Activated CD4-positive, alpha-beta T cell treated with anti-CD3 and anti-CD28 coated beads for 4 hours (primary cell): ENCODE data around the gene PTAFR.

Experiments used
- DNase-seq, 2 donors: peaks; one replicate each; pipeline ENCODE4 v3.0.0-alpha.2; 2020

The PTAFR gene

DNA sequence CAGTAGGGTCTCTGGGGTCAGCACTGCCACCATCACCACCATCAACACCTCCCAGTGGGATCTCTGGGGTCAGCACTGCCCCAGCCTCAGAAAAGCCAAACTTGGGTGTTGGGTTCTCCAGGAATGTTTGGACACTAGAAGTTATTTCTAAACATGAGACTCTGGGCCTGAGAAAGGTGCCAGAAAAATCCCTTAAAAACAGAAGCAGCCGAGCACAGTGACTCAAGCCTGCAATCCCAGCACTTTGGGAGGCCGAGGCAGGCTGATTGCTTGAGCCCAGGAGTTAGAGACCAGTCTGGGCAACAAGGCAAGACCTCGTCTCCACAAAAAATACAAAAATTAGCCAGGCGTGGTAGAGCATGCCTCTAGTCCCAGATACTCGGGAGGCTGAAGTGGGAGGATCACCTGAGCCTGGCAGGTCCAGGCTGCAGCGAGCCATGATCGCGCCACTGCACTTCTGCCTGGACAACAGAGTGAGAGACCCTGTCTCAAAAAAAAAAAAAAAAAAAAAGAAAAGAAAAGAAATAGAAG lies 470 bp downstream of the PTAFR start:
- DNase-seq: no peak

DNA sequence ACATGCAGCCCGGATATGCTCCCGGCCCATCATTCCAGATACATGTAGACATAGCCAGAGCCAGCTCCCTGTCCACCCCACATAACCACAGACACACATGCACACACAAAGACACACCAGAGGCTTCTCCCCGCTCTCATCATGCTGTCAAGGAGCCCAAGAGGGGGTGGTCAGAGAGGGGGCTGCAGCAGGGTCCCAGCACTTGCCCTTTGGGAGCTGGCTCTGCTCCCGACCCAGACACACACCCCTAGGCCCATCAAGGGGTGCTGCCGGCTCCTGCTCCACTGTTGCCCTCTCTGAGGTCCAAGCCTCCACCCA lies 2.6 kb downstream of the PTAFR start:
- DNase-seq: no peak

DNA sequence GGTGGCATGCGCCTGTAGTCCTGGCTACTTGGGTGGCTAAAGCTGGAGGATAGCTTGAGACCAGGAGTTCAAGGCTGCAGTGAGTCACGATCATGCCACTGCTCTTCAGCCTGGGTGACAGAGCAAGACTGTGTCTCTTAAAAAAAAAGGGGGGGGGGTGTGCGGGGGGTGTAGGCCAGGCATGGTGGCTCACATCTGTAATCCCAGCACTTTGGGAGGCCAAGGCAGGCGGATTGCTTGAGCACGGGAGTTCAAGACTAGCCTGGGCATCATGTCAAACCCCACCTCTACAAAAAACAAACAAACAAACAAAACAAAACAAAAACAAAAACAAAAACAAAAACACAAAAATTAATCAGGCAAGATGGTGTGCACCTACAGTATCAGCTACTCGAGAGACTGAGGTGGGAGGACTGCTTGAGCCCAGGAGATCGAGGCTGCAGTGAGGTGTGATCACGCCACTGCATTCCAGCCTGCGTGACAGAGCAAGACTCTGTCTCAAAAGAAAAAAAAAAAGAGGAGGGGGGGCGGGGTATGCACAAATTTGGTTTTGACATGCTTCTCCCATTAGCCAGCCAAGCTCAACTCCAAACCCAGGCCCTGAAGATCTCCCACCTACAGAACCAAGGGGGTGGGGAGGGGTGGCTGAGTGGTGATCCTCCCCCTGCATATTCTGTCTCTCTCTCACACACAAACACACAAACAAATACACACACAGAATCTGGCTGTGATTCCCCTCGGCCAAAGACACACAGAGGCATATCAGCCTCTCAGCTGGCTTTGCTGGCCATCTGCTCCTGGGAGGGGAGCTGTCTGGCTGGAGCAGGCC lies 3.1 kb downstream of the PTAFR start:
- no peak for DNase-seq

DNA sequence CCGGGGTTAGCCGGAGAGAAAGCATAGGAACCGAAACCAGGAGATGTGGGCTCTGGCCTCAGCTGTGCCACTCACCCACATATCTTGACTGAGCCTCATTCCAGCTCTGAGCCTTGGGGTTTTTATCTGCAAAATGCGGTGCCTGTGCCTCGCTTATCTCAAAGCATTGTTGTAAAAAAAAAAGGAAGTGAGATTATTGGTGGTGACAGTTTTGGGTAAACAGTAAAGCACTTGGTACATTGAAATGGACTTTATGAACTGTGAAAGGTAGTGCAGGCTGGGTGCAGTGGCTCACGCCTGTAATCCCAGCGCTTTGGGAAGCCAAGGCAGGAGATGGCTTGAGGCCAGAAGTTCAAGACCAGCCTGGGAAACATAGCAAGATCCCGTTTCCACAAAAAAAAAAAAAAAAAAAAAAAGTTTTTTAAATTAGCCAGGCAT lies 3.8 kb downstream of the PTAFR start:
- peak in 1 of 2 donors; percentile 5 for DNase-seq

- DNase-seq: no peak
Observed at GRCh38 chr1:28171246-28171645, 5.2 kb downstream of the PTAFR start.

DNA sequence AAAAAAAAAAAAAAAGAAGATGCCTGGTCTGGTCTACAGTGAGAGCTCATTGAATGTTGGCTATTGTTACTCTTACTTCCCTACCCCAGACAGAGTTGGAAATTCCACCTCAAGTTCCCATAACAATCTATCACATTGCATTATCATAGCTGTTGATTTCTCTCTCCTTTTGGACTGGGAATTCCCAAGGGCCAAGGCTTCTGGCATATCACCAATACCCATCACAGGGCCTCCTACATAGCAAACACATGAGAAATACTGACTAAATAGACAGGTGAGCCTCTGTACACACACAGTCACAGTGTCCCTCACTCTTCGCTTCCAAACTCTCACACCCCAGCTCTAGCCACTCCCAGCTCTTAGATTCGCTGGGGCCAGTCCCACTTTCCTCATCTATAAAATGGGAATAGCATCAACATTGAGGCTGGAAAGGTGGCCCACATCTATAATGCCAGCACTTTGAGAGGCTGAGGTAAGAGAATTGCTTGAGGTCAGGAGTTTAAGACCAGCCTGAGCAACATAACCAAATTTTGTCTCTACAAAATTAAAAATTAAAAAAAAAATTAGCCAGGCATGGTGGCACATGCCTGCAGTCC lies 6.4 kb downstream of the PTAFR start:
- no peak for DNase-seq

DNA sequence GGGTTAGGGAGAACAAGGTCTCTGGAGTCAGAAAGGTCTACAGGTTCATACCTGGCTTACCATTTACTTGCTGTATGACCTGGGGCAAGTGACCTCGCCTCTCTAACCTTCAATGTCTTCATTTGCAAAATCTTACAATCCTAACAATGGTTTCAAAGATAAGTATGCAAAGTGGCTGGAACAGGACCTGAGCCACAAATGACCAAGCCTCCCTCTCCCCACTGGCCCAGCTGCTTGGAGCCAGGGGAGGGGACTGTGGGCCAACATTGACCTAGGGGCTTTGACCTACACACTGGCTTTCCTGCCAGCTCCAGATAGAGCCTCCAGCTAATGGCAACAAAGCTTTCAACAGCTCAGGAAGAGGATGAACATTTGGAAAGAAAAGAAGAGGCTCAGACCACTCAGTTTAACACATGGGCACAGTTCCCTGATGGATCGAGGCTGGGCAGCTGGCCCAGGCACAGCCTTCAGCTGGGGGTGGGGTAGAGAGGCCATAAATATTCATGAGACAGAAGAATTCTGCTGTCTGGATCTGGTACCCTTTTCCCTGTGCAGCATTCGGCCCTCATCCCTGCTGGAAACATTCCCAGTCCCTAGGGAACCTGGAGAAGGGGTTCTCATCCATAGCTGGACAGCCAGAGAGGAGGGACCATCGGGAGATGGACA lies 12.9 kb downstream of the PTAFR start:
- no peak for DNase-seq

- no peak for DNase-seq
Observed at GRCh38 chr1:28162151-28162550, 14.3 kb downstream of the PTAFR start.

DNA sequence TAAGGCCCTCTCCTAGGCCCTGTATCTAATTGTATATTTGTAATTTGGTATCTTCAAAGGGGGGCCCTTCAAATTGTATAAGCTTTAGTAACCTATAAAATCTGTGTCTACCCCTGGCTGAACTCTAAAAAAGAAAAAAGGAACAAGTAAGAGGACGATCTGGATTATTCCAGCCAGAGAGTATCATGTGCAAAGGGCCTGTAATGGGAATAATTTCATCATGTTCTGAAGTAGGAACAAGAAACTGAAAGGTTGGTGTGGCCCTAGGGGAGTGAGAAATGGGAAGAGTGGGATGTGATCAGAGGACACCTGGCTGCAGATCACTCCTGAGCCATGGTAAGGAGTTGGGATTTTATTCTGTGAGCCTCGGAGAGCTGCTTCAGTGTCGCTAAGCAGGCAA lies 14.7 kb downstream of the PTAFR start:
- no peak for DNase-seq

DNA sequence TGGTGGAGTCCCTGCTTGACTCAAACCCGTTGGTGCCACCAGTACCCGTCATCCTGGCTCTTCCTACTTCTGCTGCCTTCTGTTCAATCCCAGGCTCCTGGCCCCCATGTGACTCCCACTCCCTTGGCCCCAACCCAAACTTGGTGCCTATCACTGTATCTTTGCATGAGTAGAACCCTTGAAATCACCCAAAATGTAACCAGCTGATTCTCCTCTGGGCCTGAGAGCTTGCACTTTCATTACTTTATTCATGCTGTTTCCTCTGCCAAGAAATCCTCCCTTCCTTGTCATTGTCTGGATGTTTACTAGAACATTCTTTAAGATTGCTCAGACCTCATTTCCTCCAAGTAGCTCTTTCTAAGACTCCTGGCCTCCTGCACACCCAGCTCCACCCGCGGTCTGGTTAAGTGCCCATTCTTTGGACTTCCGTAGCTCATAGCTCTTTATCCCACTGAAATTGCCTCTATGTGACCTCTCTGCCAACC lies 15.7 kb downstream of the PTAFR start:
- DNase-seq: no peak

- DNase-seq: no peak
Observed at GRCh38 chr1:28159680-28160079, 16.8 kb downstream of the PTAFR start.

DNA sequence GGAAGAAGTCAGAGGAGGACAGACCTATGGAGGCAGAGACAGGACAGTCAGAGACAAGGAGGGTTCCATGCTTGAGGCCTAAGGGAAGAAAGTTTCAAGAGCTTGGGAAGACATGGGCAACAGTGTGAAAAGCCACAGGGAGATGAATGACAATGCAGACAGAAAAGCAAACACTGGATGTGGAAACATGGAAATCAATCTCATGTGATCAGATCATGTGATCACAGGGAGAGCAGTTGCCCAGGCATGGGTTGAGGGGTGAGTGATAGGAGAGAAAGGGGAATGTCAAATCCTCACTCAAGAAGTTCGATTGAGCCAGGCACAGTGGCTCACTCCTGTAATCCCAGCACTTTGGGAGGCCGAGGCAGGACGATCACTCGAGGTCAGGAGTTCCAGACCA lies 17.2 kb downstream of the PTAFR start:
- DNase-seq: no peak

DNA sequence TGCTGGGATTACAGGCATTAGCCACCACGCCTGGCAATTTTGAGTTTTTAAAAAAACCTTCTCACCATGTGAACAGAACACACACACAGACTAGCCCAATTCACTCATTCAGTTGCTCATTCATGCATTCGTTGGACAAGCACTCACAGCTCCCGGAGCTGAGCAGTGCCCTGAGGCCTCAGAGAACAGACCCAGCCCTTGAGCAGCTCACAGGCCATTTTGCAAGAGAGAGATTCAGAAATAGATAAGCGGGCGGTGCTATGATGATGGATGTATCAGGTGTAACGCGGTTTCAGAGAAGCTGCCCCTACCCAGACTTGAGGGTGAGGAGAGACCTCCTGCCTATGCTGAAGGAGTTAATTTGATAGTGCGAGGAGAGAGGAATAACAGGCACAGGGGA lies 18.6 kb downstream of the PTAFR start:
- no peak for DNase-seq

GRCh38 chr1:28156821-28157220 lies 19.7 kb downstream of the PTAFR start:
- DNase-seq: no peak

DNA sequence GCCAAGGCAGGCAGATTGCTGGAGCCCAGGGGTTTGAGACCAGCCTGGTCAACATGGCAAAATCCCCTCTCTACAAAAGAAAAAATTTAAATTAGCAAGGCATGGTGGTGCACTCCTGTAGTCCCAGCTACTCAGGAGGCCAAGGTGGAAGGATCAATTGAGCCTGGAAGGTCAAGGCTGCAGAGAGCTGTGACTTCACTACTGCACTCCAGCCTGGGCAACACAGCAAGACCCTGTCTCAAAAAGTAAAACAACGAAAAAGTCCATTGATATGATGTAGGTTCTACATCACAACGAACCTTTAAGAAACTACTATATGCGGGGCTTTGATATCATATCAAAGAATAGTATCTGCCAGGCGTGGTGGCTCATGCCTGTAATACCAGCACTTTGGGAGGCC lies 20.9 kb downstream of the PTAFR start:
- no peak for DNase-seq

GRCh38 chr1:28154078-28154594 lies 22.4 kb downstream of the PTAFR start:
- DNase-seq: no peak

DNA sequence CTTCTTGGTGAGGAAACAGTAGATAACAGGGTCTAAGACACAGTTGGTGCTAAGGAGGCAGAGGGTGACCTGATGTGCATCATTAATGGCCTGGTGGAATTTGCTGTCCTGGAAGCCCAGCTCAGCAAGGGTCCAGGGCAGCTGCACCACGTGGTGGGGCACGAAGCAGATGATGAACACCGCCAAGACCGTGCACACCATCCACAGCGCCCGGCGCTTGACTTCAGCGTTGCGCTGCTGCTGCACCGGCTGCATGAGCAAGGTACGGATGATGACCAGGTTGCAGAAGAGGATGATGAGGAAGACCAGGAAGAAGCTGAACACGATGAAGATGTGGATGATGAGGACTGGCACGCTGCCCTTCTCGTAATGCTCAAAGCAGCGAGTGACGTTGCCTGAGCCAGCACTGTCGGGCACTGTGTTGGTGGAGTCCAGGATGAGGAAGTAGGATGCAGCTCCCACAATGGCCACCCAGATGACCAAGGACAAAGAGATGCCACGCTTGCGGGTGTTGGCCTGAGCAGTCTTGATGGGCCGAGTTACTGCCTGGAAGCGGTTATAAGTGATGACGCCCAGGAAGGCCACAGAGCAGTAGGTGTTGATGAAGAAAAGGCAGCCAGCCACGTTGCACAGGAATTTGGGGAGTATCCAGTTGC lies 26.2 kb downstream of the PTAFR start:
- DNase-seq: no peak

DNA sequence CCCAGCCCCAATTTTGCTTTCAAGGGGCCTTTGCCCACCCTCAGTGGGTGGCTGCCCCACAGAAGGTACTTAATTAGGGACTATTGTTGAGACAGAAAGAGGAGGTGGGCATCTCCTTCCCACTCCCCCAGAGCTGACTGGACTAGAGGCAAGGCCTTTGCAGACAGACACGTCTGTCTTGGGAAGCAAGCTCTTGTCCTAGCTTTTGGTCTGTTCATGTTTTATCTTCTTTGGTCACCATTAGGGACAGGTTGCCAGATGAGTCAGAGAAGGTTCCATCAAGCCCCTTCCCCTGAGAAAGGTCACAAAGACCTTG lies 27.7 kb downstream of the PTAFR start:
- DNase-seq: no peak

DNA sequence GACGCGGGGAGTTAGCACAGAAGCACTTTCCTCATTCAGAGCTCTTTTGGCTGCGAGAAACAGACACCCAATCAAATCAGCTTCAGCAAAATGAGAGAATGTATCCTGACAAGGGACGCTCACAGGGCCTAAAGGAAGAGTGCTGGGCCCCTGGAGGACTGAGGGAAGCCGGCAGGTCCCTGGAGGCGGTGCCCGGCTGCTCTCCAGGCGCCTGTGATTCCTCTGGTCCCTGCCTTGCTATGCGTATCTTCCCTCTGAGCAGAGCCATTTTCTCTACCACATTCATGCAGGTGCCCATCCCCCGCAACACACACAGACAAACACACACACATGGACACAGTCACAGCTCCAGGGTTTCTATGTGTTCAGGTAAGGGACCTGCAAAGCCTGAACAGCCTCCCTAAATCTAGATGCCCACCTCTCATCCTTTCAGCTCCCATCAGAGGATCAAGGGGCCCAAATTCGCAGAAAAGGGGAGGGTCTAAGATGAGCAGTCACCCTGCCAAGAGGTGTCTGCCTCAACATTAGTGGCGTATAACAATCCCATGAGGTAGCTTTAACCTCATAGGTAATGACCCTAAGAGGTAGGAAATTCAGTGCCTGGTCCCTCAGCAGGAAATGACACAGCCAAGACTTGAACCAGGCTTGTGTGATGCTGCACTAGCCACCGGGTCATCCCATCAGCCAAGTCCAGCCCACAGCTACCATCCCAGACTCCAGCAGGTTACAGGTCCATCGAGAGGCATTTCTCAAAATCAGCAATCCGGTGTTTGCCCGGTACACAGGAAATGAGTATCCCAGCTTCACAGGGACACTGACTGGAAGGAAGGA lies 29.0 kb downstream of the PTAFR start:
- no peak for DNase-seq

DNA sequence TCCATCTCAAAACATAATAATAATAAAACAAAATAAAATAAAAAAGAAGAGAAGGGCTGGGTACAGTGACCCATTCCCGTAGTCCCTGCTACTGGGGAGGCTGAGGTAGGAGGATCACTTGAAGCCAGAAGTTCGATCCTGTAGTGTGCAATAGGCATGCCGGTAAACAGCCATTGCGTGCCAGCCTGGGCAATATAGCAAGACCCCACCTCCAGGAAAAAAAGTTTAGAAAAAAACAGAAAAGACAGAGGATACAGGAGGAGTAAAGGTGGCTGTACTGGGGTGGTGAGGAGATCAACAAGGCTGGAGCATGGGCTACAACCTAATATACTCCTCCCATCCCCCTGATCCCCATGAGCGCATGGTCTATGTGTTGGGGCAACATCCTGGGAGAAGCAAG lies 30.8 kb downstream of the PTAFR start:
- no peak for DNase-seq

DNA sequence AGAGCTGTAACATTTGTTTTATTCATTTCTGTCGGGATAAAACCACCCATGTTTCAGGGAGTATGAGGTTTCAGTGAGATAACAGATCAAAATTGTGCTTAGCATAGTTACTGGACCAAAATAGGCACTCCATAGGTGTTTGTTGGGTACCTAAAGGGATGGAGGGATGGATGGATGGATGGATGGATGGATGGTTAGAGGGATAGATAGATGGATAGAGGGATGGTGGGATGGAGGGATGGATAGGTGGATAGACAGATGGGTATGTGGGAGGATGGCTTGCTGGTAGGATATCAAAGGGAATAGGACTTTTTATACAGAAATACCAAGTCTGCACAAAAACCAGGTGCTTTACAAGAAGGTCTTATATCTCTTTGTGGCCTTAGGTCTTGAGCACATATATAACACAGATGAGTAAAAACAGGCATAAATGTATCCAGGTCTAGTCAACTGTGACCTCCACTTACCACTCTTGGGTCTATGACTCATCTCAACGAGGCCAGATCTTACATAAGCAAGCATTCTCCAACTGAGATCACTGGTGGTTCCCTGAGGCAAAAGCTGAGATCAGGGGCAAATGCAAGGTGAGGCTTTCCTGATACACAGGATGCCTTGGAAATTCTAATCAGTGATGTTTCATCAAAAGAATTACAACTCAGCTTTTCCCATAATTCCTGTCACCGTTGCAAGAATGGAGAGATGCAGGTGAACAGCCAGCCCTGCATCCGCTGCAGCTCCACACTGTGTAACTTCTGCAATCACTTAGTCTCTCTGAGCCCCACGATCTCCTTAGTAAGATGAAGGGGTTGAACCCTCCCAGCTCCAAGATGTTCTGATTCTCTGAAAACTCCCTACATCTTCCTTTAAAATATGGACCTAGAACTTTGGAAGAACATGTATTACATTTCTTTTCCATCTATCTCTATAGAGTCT lies 32.0 kb downstream of the PTAFR start:
- DNase-seq: no peak
